ENCODE data around the gene DMBX1.

DNA sequence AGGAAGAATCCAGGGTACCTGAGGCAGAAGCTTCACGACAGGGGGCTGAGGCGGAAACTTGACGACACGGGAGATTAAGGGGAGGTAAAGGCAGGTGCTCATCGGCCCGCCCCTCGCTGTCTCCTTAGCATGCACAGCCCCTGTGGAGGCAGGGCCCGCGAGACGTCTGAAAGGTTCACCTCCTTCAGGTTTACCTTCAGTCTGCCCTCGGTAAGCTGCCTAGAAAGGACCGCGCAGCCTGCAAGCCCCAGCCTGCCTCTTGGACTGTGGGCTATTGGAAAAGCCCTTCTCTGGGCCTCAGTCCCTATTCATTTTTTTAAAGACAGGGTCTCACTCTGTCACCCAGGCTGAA is 33.3 kb downstream of the DMBX1 start:
- TF ChIP-seq POLR2A (IDR thresholded peaks at IDR 0.05; ENCODE audit: low read length) (no peak), GATA1 (IDR thresholded peaks at IDR 0.05; ENCODE audit: low read depth, low read length) (no peak)
